ENCODE data around the gene IDH1. TPM values are rescaled to one million over a fixed set of nuclear protein-coding genes. Genes with fewer than 3 reads are reported as not detected.

The IDH1 gene
- total RNA-seq = 10 to 100 TPM; 25.1 to 27.3 TPM

DNA sequence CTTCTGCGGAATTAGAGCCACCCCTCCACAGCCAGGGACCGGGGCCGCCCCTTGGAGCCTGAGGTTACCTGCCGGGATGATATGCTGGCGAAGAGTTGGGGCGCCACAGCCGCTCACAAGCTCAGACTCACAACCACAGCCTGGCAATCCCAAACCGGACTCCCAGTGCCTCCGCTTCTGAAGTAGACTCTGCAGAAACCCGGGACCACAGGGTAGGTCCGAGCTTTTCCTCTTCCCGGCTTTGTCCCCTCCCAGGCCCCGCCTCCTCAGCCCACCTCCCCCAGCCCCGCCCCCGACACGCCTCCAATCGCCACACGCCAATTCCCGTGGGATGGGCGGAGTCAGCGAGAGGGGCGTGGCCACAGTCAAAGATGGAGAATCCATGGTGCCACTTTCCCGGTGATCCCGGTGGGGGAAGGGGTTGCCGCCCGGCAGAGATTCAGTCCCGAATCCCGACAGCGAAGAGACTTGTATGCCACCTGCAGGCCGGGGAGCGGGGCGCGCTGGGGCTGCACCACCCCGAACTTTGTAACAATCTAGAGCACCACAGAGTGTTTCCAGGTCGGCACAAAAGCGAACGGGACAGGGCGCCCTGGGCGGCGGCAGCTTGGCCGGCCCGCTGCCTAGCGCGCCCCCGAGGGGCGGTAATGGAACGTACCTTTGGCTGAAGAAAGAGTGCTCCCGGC is at the start of gene IDH1:
Gene IDH1 (minus strand): TSS at position 201 of the 686 bp plus-strand sequence. CDS start 3,520 bp downstream, outside the sequence.
- Mint-ChIP-seq H3K27me3 (no peaks in the 10 kb centered on the region), H3K4me3 (peak within 1 kb of the TSS; percentile 92), H3K27ac (peak within 1 kb of the TSS; percentile 79), H3K9me3 (no peaks in the 10 kb centered on the region), H3K4me1 (peaks cover 36% of the 10 kb centered on the region), H3K36me3 (ENCODE audit: low read depth) (peaks cover 23% of the 10 kb centered on the region)
- POLR2A ChIA-PET = interaction anchor here (1.1 kb wide), 1 partner anchor 10 kb away, joined by 3 read pairs; no protein-coding TSS in a partner anchor
- CTCF ChIA-PET = interaction anchor here (0.6 to 4.9 kb wide), 7 partner anchors 11 to 103 kb away, joined by 3 to 28 read pairs (median 3); partner anchors contain the start of gene PIKFYVE
- peak; percentile 95 for DNase-seq

DNA sequence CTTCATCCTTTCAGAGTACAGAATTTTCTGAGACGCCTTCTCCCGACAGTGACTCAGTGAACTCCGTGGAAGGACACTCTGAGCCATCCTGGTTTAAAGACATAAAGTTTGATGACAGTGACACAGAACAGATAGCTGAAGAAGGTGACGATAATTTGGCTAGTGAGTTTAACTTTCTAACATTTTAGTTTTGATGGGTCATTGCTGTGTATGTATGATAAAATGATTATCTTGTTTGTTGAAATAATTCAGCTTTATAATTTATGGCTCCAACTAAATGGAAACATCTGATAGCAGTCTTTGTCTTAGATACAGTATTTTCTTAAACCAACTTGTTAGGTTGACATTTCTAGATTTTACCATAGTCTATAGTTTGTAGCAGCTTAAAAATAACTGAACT is 49.3 kb upstream of the IDH1 start:
- no peak overlapping the region for H3K4me3 Mint-ChIP-seq
- DNase-seq = no peak
- H3K9me3 Mint-ChIP-seq = no peaks in the 10 kb centered on the region
- no peaks in the 10 kb centered on the region for H3K4me1 Mint-ChIP-seq
- no peaks in the 10 kb centered on the region for H3K27me3 Mint-ChIP-seq
- H3K36me3 Mint-ChIP-seq (ENCODE audit: low read depth) = peaks cover 47% of the 10 kb centered on the region
- no peak overlapping the region for H3K27ac Mint-ChIP-seq
- POLR2A ChIA-PET = no interaction called here
- CTCF ChIA-PET = no interaction called here

DNA sequence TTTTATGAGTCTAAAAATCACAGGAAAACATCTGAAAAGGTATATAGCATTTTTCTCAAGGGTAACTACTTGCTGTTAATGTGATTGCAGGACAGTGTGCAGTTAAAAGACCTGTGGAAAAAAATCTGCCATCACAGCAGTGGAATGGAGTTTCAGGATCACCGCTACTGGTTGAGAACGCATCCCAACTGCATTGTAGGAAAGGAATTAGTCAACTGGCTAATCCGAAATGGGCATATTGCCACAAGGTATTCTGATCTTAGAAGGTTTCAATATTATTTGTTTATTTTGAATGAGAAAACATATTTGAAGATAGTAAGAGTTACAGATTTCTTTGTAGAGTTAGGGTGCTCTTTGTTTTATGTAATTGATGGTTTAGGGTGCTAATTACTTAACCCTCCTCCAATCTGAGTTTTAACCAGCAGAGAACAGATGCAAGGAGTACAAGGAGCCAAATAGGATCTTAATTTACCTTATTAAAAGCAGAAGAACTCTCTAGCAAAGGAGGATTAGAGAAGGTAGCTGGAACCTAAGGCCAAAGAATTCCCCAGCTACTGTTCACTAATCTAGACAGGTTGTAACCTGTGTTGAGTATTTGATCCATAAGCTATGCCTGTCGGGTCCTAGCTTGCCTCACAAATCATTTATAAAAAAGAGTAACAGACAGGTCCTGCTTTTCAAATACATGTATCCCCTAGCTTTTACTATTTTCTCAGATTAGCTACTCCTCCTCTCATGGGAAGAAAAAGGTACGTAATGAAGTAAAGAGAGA is 46.2 kb upstream of the IDH1 start:
- ChIA-PET CTCF (interaction anchor here (1.2 kb wide), 1 partner anchor 11 kb away, joined by 3 read pairs; no protein-coding TSS in a partner anchor), POLR2A (no interaction called here)
- Mint-ChIP-seq H3K4me1 (no peaks in the 10 kb centered on the region), H3K27me3 (no peaks in the 10 kb centered on the region), H3K4me3 (no peak overlapping the region), H3K27ac (no peak overlapping the region), H3K36me3 (ENCODE audit: low read depth) (peaks cover 42% of the 10 kb centered on the region), H3K9me3 (no peaks in the 10 kb centered on the region)
- DNase-seq = no peak

DNA sequence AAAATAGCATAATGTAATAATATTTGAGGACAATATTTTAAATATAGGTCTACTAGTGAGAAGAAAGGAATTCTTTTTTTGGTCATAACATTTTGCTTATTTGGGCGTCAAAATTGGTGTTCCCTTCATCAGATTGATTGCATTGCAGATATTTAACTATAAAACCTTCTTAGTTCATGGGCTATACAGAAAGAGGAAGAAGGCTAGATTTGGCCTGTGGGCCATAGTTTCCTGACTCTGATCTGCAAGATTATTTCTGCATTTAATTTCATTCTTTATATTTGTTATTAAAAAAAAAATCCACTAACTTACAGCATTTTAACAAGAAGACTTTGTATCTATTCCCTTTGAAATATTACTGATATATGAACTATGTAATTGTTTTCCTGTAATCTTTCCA is 43.1 kb upstream of the IDH1 start:
- no peak overlapping the region for H3K27ac Mint-ChIP-seq
- CTCF ChIA-PET = no interaction called here
- no peaks in the 10 kb centered on the region for H3K9me3 Mint-ChIP-seq

DNA sequence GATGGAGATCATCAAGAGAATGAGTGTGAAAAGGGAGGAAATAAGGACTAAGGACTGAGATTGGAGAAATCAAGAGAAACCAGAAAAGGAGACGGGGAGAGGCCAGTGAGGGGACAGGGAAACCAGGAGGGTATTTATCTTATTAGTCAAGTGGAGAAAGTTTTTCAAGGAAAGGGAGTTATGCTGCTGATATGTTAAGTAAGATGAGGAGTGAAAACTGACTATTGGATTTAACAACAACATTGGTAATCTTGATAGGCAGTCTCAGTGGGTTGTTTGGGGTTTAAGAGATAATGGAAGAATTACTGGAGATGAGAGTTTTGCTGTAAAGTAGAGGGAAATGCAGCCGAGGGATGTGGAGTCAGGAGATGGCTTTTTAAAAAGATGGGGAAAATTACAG is 41.7 kb upstream of the IDH1 start:
- no peak for DNase-seq
- ChIA-PET CTCF (no interaction called here), POLR2A (no interaction called here)
- Mint-ChIP-seq H3K36me3 (ENCODE audit: low read depth) (peaks cover 56% of the 10 kb centered on the region), H3K4me3 (no peak overlapping the region), H3K4me1 (peaks cover 20% of the 10 kb centered on the region), H3K27ac (no peak overlapping the region), H3K9me3 (no peaks in the 10 kb centered on the region), H3K27me3 (no peaks in the 10 kb centered on the region)

More for the DNA sequence above, 43.1 kb upstream of the IDH1 start:
- POLR2A ChIA-PET = no interaction called here
- peaks cover 50% of the 10 kb centered on the region for H3K36me3 Mint-ChIP-seq (ENCODE audit: low read depth)
- H3K4me3 Mint-ChIP-seq = no peak overlapping the region
- H3K4me1 Mint-ChIP-seq = peaks cover 14% of the 10 kb centered on the region
- no peak for DNase-seq
- H3K27me3 Mint-ChIP-seq = no peaks in the 10 kb centered on the region

DNA sequence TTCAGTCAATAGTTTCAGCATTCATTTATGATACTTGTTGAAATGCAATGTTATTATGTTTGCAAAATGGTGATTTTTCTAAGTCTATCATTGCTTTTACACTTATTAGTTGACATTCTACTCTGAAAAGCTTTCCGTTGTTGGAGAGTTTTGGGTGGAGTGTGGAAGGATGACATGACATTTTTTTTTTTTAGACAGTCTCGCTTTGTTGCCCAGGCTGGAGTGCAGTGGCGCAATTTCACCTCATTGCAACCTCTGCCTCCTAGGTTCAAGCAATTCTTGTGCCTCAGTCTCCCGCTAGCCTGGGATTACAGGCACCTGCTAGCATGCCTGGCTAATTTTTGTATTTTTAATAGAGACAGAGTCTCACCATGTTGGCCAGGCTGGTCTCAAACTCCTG is 41.0 kb upstream of the IDH1 start:
- Mint-ChIP-seq H3K9me3 (peaks cover 2% of the 10 kb centered on the region), H3K27ac (no peak overlapping the region), H3K27me3 (no peaks in the 10 kb centered on the region), H3K36me3 (ENCODE audit: low read depth) (peaks cover 64% of the 10 kb centered on the region), H3K4me3 (no peak overlapping the region), H3K4me1 (peaks cover 26% of the 10 kb centered on the region)
- no peak for DNase-seq
- CTCF ChIA-PET = no interaction called here
- POLR2A ChIA-PET = no interaction called here

DNA sequence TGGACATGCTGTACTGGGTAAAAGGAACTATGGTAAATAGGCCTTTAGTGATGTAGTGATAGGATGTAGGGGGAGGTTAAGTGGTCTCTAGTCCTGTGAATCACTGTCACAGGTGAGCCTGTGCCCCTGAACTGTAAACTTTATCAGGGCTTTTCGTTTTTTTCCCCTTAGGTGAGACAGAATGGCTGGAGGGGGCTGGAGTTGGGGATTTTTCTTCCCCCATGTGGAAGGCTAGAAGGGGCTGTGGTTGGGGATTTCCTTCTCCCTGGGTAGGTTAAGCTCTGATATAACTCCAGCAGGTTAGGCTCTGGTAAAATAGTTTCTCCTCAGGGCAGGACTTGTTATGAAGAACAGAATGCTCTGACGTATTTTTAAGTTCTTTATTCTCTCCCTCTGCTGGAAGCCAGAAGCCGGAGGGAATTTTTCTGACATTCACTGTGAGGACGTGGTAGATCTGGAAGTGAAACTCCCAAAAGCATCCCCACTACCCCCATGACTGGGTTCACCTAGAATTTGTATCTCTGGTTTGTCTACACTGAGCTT is 39.7 kb upstream of the IDH1 start:
- no peak overlapping the region for H3K4me3 Mint-ChIP-seq
- no peak overlapping the region for H3K27ac Mint-ChIP-seq

DNA sequence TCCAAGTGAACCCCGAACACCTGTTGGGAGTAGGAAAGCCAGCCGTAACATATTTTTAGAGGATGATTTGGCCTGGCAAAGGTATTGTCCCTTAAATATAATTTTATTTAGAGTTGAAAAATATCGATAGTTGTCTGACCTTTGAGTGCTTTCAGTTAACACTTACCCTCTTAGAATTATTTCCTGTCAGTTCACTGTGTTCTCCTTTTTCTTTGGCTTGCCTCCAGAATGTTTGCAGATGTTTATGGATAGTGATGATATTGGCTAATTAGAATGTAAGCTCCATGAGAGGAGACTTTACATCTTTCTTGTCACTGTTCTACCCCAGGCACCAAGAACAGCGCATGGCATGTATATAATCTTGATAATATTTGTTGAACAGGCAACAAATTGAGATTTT is 31.0 kb upstream of the IDH1 start:
- CTCF ChIA-PET = interaction anchor here (0.6 kb wide), 2 partner anchors 40 to 118 kb away, joined by 3 to 4 read pairs; no protein-coding TSS in a partner anchor
- H3K27ac Mint-ChIP-seq = no peak overlapping the region

More for the DNA sequence above, 39.7 kb upstream of the IDH1 start:
- CTCF ChIA-PET = no interaction called here
- no peak for DNase-seq
- H3K36me3 Mint-ChIP-seq (ENCODE audit: low read depth) = peaks cover 67% of the 10 kb centered on the region
- H3K27me3 Mint-ChIP-seq = no peaks in the 10 kb centered on the region
- peaks cover 26% of the 10 kb centered on the region for H3K4me1 Mint-ChIP-seq
- POLR2A ChIA-PET = no interaction called here
- peaks cover 11% of the 10 kb centered on the region for H3K9me3 Mint-ChIP-seq

DNA sequence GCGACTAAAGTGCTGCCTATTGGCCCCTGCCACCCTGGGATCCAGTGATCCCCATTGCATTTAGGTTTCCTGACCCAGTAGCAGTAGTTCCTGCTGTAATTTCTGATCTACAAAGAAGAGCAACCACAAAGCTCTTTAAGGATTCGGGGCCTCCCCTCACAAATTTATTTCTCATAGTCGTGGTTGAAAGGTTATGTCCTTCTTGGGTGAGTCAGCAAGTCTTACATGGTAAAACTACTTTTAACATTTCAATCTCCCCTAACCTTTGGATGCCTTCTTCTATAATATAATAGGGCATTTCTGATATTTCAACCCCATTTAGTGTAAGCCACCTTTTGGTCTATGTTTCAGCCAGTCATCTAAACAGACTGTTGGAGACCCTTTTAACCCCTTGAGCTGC is 26.1 kb upstream of the IDH1 start:
- CTCF ChIA-PET = interaction anchor here (0.6 kb wide), 1 partner anchor 27 kb away, joined by 4 read pairs; no protein-coding TSS in a partner anchor
- Mint-ChIP-seq H3K4me1 (peaks cover 8% of the 10 kb centered on the region), H3K9me3 (peaks cover 6% of the 10 kb centered on the region), H3K27me3 (no peaks in the 10 kb centered on the region), H3K27ac (no peak overlapping the region), H3K4me3 (no peak overlapping the region), H3K36me3 (ENCODE audit: low read depth) (peaks cover 78% of the 10 kb centered on the region)
- no peak for DNase-seq
- POLR2A ChIA-PET = no interaction called here

More for the DNA sequence above, 31.0 kb upstream of the IDH1 start:
- Mint-ChIP-seq H3K36me3 (ENCODE audit: low read depth) (peaks cover 58% of the 10 kb centered on the region), H3K4me1 (peaks cover 2% of the 10 kb centered on the region), H3K9me3 (peaks cover 11% of the 10 kb centered on the region), H3K27me3 (no peaks in the 10 kb centered on the region), H3K4me3 (no peak overlapping the region)
- DNase-seq = no peak
- POLR2A ChIA-PET = no interaction called here

DNA sequence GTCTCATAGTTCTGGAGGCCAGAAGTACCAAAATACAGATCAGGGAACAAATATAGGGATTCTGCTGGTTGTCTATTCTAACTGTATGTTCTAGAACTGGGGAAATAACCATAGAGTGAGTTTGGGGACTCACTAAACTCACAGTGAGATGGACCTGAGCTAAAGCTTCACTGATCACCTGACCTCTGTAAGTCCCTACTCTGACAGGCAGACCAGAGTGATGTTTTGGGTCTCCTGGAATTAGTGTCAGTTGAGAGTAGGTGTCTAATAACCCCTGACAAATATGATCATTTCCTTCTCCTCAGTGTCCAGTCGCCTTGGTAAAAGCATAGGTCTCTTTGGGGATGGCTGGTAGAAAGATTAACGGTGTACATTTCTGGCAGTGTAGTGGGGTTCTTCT is 25.4 kb upstream of the IDH1 start:
- Mint-ChIP-seq H3K36me3 (ENCODE audit: low read depth) (peaks cover 79% of the 10 kb centered on the region), H3K4me3 (no peak overlapping the region), H3K27me3 (no peaks in the 10 kb centered on the region), H3K27ac (no peak overlapping the region), H3K9me3 (peaks cover 6% of the 10 kb centered on the region), H3K4me1 (peaks cover 8% of the 10 kb centered on the region)
- POLR2A ChIA-PET = no interaction called here
- CTCF ChIA-PET = no interaction called here
- no peak for DNase-seq

DNA sequence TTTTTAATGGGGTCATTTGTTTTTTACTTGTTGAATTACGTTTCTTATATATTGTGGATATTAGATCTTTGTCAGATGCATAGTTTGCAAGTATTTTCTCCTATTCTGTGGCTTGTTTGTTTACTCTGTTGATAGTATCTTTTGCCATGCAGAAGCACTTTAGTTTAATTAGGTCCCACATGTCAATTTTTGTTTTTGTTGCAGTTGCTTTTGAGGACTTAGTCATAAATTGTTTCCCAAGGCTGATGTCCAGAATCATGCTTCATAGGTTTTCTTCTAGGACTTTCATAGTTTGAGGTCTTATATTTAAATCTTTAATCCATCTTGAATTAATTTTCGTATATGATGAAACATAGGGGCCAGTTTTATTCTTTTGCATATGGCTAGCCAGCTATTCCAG is 24.4 kb upstream of the IDH1 start:
- H3K36me3 Mint-ChIP-seq (ENCODE audit: low read depth) = peaks cover 86% of the 10 kb centered on the region
- DNase-seq = no peak
- H3K27ac Mint-ChIP-seq = no peak overlapping the region
- peaks cover 11% of the 10 kb centered on the region for H3K4me1 Mint-ChIP-seq
- CTCF ChIA-PET = interaction anchor here (0.6 kb wide), 1 partner anchor 21 kb away, joined by 4 read pairs; no protein-coding TSS in a partner anchor
- H3K27me3 Mint-ChIP-seq = no peaks in the 10 kb centered on the region
- H3K9me3 Mint-ChIP-seq = peaks cover 6% of the 10 kb centered on the region
- POLR2A ChIA-PET = no interaction called here
- no peak overlapping the region for H3K4me3 Mint-ChIP-seq

DNA sequence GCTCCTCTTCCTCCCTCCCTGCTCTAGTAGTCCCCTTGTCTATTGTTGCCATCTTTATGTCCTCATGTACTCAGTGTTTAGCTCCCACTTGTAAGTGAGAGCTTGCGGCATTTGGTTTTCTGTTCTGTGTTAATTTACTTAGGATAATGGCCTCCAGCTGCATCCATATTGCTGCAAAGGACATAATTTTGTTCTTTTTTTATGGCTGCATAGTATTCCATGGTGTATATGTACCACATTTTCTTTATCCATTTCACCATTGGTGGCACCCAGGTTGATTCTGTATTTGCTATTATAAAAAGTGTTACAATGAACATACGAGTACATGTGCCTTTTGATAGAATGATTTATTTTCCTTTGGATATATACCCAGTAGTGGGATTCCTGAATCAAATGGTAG is 23.7 kb upstream of the IDH1 start:
- Mint-ChIP-seq H3K27me3 (no peaks in the 10 kb centered on the region), H3K4me1 (peaks cover 14% of the 10 kb centered on the region), H3K36me3 (ENCODE audit: low read depth) (peaks cover 91% of the 10 kb centered on the region), H3K4me3 (no peak overlapping the region), H3K9me3 (peaks cover 6% of the 10 kb centered on the region), H3K27ac (no peak overlapping the region)
- ChIA-PET CTCF (no interaction called here), POLR2A (no interaction called here)
- DNase-seq = no peak

DNA sequence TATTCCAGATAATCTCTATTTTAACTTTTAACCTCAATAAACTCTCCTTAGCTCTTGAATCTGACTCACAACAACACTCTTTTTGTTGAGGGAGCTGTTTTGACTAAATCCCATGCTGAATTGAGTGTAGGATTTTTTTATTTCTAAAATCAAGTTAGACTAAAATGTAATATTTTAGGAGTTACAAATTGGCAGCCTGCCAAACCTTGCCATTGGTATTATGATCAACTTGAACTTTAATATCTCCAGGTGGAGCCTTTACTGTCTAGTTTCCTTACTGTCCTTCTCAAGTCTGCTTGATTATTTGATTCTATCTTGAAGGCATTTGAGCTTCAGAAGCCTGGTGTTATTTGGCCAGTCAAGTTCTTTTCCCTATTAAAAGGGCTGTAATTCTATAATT is 19.9 kb upstream of the IDH1 start:
- Mint-ChIP-seq H3K9me3 (peaks cover 6% of the 10 kb centered on the region), H3K27ac (no peak overlapping the region), H3K4me3 (no peak overlapping the region), H3K27me3 (no peaks in the 10 kb centered on the region), H3K4me1 (peaks cover 17% of the 10 kb centered on the region), H3K36me3 (ENCODE audit: low read depth) (peaks cover 73% of the 10 kb centered on the region)
- ChIA-PET CTCF (interaction anchor here (1.8 kb wide), 1 partner anchor 9 kb away, joined by 5 read pairs; no protein-coding TSS in a partner anchor), POLR2A (no interaction called here)
- DNase-seq = no peak

All from activated CD4-positive, alpha-beta T cell treated with anti-CD3 and anti-CD28 coated beads, Interleukin-2, amount 10 ng/mL, durations not matched to agents 7 days and 5 days (primary cell).